Measurements from ENCODE around the gene EN1.

DNA sequence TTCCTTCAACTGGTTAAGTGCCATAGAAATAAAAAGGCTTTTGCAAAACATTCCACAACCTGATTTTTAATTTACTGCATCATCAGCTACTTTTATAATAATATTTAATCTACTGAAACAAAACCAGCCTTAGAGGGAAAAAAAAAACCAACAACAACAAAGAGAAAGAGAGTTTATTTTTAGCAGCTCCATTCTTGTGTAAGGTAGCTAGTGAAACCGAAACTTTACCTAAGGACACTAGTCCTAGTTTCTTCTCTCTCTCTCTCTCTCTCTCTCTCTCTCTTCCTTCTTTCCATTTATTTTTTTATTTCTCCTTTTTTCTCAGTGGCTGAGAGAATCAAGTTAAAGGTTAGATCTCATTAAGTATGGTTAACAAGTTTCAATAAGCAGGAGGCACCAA, 21.4 kb downstream of the EN1 start:
- TF ChIP-seq, protein P1, sequence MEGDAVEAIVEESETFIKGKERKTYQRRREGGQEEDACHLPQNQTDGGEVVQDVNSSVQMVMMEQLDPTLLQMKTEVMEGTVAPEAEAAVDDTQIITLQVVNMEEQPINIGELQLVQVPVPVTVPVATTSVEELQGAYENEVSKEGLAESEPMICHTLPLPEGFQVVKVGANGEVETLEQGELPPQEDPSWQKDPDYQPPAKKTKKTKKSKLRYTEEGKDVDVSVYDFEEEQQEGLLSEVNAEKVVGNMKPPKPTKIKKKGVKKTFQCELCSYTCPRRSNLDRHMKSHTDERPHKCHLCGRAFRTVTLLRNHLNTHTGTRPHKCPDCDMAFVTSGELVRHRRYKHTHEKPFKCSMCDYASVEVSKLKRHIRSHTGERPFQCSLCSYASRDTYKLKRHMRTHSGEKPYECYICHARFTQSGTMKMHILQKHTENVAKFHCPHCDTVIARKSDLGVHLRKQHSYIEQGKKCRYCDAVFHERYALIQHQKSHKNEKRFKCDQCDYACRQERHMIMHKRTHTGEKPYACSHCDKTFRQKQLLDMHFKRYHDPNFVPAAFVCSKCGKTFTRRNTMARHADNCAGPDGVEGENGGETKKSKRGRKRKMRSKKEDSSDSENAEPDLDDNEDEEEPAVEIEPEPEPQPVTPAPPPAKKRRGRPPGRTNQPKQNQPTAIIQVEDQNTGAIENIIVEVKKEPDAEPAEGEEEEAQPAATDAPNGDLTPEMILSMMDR (conservative IDR thresholded peaks at IDR 0.05; ENCODE audit: low read length): no peak
- no peak for TF ChIP-seq EZH2phosphoT487 (IDR thresholded peaks at IDR 0.05; ENCODE audit: borderline replicate concordance, low read depth, low read length)

All from OCI-LY7 (cell line).